ENCODE results near the gene ZEB1. TPM values are rescaled to one million over a fixed set of nuclear protein-coding genes. Genes with fewer than 3 reads are reported as not detected.

Gene ZEB1
- total and polyA plus RNA-seq, 9 of the 15 experiments (the other 6 are each of a cell fraction or from before 2014, with no cell fraction given), result 2.1 to 8.4 (median 4.9) TPM

DNA sequence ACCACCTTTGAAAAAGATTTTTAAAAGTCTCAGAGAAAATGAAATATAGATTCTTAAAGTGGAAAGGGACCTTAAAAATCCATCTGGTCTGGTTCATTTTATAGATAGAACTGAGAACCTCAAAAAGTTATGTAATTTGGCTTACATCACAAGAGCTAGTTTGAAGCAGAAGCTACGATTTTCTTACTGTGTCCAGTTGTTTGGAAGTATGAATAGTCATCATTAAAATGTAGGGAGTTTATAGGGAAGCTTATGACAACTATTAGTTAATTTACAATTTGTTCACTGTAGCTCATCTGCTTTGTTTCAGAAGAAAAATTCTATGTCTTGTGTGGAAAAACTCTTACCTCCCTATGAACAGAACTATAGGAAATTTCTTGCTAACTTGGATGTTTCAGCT lies 26.9 kb downstream of the ZEB1 start:
- H2AFZ ChIP-seq (ENCODE audit: low read depth, low read length), result no peak overlapping the region
- 0% methylated on average over 1 of the region's 1 CpG for WGBS (ENCODE audit: insufficient coverage, low coverage, missing lambda C conversion rate)
- no peaks in the 10 kb centered on the region for H3K9me3 ChIP-seq (replicated peaks; ENCODE audit: control insufficient read depth, insufficient read depth, low read depth, low read length)
- no TSS peak for BruUV-seq (replicated peaks)
- ATAC-seq (no peak), DNase-seq (ENCODE audit: extremely low read depth in 1 of 4, low spot score in 3 of 4) (no peak), FAIRE-seq (no peak)
- intact Hi-C loops (cut with micrococcal nuclease) (no loop called here), in situ Hi-C loops (cut with MboI) (no loop called here)
- TF ChIP-seq, protein P1, sequence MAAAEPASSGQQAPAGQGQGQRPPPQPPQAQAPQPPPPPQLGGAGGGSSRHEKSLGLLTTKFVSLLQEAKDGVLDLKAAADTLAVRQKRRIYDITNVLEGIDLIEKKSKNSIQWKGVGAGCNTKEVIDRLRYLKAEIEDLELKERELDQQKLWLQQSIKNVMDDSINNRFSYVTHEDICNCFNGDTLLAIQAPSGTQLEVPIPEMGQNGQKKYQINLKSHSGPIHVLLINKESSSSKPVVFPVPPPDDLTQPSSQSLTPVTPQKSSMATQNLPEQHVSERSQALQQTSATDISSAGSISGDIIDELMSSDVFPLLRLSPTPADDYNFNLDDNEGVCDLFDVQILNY (CRISPR knock-in tag; IDR thresholded peaks at IDR 0.05), result no peak
- no peak for TF ChIP-seq GATA2 (CRISPR knock-in tag; IDR thresholded peaks at IDR 0.05)
- TF ChIP-seq, protein P2, sequence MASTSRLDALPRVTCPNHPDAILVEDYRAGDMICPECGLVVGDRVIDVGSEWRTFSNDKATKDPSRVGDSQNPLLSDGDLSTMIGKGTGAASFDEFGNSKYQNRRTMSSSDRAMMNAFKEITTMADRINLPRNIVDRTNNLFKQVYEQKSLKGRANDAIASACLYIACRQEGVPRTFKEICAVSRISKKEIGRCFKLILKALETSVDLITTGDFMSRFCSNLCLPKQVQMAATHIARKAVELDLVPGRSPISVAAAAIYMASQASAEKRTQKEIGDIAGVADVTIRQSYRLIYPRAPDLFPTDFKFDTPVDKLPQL (IDR thresholded peaks at IDR 0.05; ENCODE audit: extremely low read depth, insufficient read length), result no peak
- TF ChIP-seq MTA1 (IDR thresholded peaks at IDR 0.05; ENCODE audit: borderline replicate concordance), result no peak
- TF ChIP-seq TAF15 (IDR thresholded peaks at IDR 0.05; ENCODE audit: low read depth, low read length), result no peak
- TF ChIP-seq NBN (IDR thresholded peaks at IDR 0.05; ENCODE audit: low read depth), result no peak
- no peak for TF ChIP-seq TAF1 (IDR thresholded peaks at IDR 0.05; ENCODE audit: control insufficient read depth, extremely low read depth, insufficient read depth, low read length, severe bottlenecking)
- TF ChIP-seq ETV6 (IDR thresholded peaks at IDR 0.05; ENCODE audit: borderline replicate concordance in 1 of 2, low read depth in 2 of 2, low read length in 1 of 2), result no peak
- no peak for TF ChIP-seq ETV6 (CRISPR knock-in tag; IDR thresholded peaks at IDR 0.05; ENCODE audit: borderline replicate concordance)
- no peak for TF ChIP-seq BCL6 (CRISPR knock-in tag; IDR thresholded peaks at IDR 0.05)
- TF ChIP-seq KAT8 (IDR thresholded peaks at IDR 0.05; ENCODE audit: low read depth), result no peak
- no peak for TF ChIP-seq SAFB (IDR thresholded peaks at IDR 0.05; ENCODE audit: borderline replicate concordance, low read depth, low read length)
- no peak for TF ChIP-seq ERF (CRISPR knock-in tag; IDR thresholded peaks at IDR 0.05)
- H3K36me3 ChIP-seq (ENCODE audit: control insufficient read depth, insufficient read depth, low read length), result no peaks in the 10 kb centered on the region
- no peaks in the 10 kb centered on the region for H3K27me3 ChIP-seq (ENCODE audit: control insufficient read depth in 2 of 2, insufficient read depth in 2 of 2, low read length in 2 of 2)
- H3K9me1 ChIP-seq (ENCODE audit: control insufficient read depth, insufficient read depth, low read length), result no peaks in the 10 kb centered on the region
- no peaks in the 10 kb centered on the region for H3K4me1 ChIP-seq (replicated peaks in 1 of 2; ENCODE audit: control insufficient read depth in 2 of 2, insufficient read depth in 2 of 2, low read length in 2 of 2)
- ChIA-PET CTCF (ENCODE audit: low intra/inter-chr PET ratio) (no interaction called here), POLR2A (interaction anchor here (0.6 to 1.4 kb wide), 2 partner anchors 9 to 227 kb away, joined by 3 read pairs; no protein-coding TSS in a partner anchor)
- no peak overlapping the region for H3K4me2 ChIP-seq (ENCODE audit: insufficient read depth, low read length)
- H3K27ac ChIP-seq (ENCODE audit: extremely low read depth, low read depth, low read length), result no peak overlapping the region
- H3K79me2 ChIP-seq (ENCODE audit: control insufficient read depth, insufficient read depth, low read length), result no peaks in the 10 kb centered on the region
- H3K9ac ChIP-seq (ENCODE audit: insufficient read depth in 1 of 2, low read depth in 2 of 2, low read length in 2 of 2), result no peak overlapping the region
- no peak overlapping the region for H3K4me3 ChIP-seq
- no peaks in the 10 kb centered on the region; the same call in 1 of the 2 replicates for H4K20me1 ChIP-seq (replicated peaks; ENCODE audit: control insufficient read depth, insufficient read depth, low read length)
